Measurements from ENCODE around the gene RPL13.

DNA sequence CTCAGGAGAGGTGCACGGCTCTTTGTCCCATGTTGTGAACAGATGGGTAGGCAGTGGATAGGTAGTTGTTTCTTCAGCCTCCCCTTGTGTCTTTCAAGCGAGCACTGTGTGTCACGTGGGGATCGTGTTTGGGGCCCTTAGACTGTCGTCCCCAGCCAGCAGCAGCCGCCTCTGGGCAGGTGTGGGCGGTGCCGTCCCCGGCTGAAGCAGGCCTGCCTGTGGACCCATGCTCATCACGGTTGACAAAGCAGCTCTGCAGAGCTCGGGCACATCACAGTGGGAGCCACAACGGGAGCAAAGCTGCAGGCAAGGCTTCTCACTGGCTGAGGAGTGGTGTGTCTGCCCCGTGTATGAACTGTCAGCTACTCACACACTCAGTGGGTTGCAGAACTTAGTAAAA, 4.7 kb upstream of the RPL13 start:
- TF ChIP-seq, protein P1, sequence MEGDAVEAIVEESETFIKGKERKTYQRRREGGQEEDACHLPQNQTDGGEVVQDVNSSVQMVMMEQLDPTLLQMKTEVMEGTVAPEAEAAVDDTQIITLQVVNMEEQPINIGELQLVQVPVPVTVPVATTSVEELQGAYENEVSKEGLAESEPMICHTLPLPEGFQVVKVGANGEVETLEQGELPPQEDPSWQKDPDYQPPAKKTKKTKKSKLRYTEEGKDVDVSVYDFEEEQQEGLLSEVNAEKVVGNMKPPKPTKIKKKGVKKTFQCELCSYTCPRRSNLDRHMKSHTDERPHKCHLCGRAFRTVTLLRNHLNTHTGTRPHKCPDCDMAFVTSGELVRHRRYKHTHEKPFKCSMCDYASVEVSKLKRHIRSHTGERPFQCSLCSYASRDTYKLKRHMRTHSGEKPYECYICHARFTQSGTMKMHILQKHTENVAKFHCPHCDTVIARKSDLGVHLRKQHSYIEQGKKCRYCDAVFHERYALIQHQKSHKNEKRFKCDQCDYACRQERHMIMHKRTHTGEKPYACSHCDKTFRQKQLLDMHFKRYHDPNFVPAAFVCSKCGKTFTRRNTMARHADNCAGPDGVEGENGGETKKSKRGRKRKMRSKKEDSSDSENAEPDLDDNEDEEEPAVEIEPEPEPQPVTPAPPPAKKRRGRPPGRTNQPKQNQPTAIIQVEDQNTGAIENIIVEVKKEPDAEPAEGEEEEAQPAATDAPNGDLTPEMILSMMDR (IDR thresholded peaks at IDR 0.05; ENCODE audit: borderline replicate concordance, extremely low read depth, low read length, poor library complexity, severe bottlenecking) = no peak
- TF ChIP-seq EZH2 (IDR thresholded peaks at IDR 0.05; ENCODE audit: borderline replicate concordance, low read depth, low read length, severe bottlenecking) = no peak
